GM12873 (cell line): ENCODE data around the gene FBXO40.

Source experiments
- TF ChIP-seq, protein P1 (sequence below): IDR thresholded peaks from 2 replicates; pipeline ENCODE4 v1.5.1; 2012; ENCODE audit warnings: low read depth, mild to moderate bottlenecking, moderate library complexity, low read length, control low read depth; ENCODE audit not compliant: insufficient read depth; ENCODE audit errors: missing control alignments

The FBXO40 gene

DNA sequence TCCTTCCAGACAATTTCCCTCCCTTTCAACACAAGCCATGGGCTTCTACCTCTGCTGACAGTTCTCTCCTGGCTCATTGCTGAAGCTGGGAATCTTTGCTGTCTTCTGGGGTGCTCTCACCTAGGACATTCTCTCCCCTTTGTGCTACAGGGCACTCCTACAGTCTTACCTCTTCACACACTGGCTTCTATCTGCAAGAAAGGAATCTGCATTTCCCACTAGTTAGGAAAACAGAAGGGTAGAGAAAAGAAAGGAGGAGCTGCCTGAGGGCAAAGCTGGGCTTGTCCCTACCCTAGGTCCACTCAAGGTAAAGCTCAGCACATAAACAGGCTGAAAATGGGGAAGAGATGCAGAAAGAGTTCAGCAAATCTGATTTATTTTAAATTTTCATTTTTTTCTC is 31.0 kb upstream of the FBXO40 start:
- TF ChIP-seq, protein P1, sequence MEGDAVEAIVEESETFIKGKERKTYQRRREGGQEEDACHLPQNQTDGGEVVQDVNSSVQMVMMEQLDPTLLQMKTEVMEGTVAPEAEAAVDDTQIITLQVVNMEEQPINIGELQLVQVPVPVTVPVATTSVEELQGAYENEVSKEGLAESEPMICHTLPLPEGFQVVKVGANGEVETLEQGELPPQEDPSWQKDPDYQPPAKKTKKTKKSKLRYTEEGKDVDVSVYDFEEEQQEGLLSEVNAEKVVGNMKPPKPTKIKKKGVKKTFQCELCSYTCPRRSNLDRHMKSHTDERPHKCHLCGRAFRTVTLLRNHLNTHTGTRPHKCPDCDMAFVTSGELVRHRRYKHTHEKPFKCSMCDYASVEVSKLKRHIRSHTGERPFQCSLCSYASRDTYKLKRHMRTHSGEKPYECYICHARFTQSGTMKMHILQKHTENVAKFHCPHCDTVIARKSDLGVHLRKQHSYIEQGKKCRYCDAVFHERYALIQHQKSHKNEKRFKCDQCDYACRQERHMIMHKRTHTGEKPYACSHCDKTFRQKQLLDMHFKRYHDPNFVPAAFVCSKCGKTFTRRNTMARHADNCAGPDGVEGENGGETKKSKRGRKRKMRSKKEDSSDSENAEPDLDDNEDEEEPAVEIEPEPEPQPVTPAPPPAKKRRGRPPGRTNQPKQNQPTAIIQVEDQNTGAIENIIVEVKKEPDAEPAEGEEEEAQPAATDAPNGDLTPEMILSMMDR = no peak

DNA sequence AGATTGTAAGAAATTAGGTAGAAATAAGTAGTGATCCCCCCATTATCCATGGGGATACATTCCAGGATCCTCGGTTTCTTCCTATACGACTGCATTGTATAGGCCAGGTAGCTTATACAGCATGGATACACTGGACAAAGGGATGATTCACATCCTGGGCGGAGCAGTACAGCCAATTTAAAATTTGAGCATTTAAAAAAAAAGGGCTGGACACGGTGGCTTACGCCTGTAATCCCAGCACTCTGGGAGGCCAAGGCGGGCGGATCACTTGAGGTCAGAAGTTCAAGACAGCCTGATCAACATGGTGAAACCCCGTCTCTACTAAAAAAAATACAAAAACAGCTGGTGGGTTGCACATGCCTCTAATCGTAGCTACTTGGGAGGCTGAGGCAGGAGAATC is 26.4 kb upstream of the FBXO40 start:
- TF ChIP-seq, protein P1 = no peak

DNA sequence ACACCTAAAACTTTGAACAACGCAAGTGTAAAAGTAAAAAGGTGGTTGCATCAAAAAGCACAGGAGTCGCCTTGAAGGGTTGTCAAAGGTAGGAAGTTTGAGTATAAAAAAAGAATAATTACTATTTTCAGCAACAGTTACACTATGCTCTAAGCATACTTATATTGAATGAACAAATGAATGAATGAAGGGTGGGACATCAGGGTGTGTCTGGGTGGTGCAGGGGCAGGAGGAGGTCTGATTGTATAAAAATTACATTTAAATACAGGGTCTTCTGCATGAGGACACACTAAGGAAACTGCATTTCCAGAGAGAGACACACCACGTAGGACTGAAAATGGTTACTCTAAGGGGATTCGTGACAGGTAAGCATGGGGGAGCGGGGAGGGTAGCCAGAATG is 25.5 kb upstream of the FBXO40 start, which contains the start of gene ARGFX:
ARGFX (plus strand) TSS at position 301 of the 400 bp plus-strand sequence. CDS start 2,765 bp downstream, outside the sequence.
- TF ChIP-seq, protein P1 = no peak

DNA sequence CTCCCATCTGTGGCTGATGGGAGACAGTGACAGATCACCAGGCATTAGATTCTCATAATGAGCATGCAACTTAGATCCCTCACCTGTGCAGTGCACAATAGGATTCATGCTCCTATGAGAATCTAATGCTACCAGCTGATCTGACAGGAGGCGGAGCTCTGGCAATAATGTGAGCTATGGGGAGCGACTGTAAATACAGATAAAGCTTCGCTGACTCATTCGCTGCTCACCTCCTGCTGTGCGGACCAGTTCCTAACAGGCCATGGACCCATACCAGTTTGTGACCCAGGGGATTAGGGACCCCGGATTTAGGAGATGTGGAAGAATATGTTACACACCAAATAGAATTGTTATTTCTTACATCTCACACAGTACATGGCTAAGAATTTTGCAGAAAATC is 18.7 kb upstream of the FBXO40 start:
- TF ChIP-seq, protein P1 = no peak

DNA sequence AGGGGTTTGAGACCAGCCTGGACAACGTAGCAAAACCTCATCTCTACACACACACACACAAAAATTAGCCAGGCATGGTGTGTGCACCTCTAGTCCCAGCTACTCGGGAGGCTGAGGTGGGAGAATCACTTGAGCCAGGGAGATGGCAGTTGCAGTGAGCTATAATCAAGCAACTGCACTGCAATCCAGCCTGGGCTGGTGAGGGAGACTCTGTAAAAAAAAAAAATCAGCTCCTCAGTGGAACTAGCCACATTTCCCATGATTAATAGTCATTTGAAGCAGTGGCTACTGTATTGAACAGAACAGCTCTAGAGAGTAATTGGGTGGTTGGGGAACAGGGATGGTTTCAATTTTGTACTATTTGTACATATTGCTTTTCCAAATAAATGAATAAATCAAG is 11.5 kb upstream of the FBXO40 start:
- TF ChIP-seq, protein P1 = no peak

DNA sequence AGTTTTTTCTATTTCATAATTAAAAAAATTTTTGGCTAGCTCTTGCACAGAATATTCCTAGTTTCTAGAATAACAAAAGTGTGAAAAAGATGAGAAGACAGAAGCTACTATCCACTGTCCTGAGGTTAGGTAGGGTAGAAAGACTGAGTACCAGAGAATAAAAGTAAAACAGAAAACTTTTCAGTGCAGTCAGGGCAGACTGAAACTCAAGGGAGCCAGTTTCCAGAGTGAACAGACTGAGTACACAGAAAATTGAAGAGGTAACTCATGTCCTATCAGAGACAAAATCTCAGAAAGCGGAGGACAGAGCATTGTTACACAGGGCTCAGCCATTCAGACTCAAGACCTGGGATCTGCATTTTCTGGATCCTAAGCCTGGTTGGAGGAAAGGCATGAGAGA is 8.8 kb upstream of the FBXO40 start:
- TF ChIP-seq, protein P1 = no peak

DNA sequence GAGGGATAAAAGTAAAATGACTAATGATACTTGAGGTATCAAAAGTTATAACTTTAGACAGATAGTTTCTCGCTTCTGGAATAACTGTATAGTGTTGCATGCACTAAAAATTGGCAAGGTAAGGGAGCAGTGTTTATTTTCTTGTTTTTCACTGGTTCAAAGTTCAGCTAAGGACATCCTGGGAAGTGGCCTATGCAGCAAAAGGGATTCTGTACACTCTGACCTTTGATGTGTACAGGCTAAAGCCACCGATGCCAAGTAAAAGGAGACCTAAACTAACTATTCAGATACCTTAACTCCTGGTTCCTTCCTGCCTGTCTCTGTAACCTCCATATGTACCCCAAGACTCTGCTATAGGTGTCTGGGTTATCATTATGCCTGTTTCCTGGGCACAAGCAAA is 1.7 kb downstream of the FBXO40 start:
- TF ChIP-seq, protein P1 = no peak

DNA sequence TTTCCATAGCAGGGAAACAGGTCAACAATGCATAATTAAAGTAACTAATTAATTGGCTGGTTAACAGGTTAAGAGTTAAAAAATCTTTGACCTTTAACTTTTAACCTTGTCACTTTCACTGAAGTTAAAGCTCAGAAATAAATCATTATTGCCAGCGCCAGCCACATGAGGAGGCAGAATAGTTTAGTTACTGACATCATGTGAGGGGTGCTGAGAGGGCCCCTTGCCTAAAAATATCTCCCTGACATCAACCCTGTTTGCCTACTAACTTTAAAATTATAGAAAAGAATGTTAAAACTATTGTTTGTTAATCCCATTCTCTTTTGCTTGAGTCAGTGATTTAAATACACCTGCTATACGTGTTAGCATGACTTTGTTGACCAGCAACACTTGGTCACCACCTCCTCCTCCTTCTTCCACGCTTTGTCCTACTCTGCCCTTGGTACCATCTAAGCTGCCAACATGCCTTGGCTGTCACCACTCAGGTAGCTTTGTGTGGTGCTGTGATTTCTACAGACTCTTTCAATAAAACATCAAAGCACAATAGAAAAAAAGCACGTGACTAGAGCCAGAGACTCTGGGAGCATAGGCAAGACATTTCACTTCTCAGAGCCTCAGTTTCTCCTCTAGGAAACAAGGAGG is 2.7 kb downstream of the FBXO40 start:
- TF ChIP-seq, protein P1 = no peak
